ENCODE results near the gene CARD10. TPM values are rescaled to one million over a fixed set of nuclear protein-coding genes. Genes with fewer than 3 reads are reported as not detected.
A peak's percentile ranks its signal among the peaks of the same experiment; 100 is the strongest.

CARD10 gene
- total and polyA plus RNA-seq, 2 of the 13 experiments (the other 11 are each of a cell fraction or from before 2014, with no cell fraction given) = 35.2 to 55.8 TPM

DNA sequence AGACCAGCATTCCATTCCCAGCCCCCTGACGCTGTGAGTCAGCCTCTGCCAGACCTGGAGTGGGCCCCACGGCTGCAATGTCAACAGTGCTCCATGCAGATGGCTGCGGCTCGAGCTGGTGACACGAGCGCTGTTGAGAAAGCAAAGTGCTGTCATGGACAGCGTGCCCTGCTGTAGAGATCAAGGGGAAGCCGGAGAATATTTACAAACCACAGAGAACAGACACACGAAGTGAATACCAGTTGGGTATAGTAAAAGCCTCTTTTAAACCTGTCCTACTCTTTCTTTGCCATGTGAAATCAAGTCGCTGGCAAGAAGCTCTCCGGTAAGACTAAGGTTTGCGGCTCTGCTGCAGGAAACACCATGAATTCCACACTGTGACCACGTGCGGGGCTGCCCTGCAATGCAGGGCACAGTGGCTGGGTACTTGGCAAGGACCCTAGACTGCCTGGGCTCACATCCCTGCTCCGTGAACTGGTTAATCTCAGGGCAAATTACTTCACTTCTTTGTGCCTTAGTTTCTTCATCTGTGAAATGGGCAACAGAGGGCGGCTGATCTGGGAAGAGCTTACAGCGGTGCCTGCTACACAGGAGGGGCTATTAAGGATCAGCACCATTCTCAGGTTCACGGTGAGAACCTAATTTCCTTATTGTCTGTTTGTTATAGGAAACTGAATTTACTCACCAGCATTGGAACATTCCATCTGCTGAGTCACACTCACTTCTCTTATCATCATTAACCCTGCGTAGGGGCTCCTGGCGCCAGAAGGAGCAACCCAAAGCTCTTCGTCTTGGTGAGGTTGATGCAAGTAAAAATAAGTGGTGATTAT is 64.1 kb downstream of the CARD10 start (continued):
- TF ChIP-seq ZFP36 (IDR thresholded peaks at IDR 0.05; ENCODE audit: borderline replicate concordance, low read depth, low read length, partially characterized antibody) (no peak), ADNP (CRISPR knock-in tag; IDR thresholded peaks at IDR 0.05) (no peak), ZNF572 (CRISPR knock-in tag; IDR thresholded peaks at IDR 0.05) (no peak), ZNF12 (CRISPR knock-in tag; IDR thresholded peaks at IDR 0.05) (peak; percentile 50; the same call in 1 of the 2 replicates), POGZ (CRISPR knock-in tag; IDR thresholded peaks at IDR 0.05) (no peak), YEATS4 (CRISPR knock-in tag; IDR thresholded peaks at IDR 0.05; ENCODE audit: borderline replicate concordance) (no peak), ZNF34 (CRISPR knock-in tag; IDR thresholded peaks at IDR 0.05; ENCODE audit: borderline replicate concordance) (no peak), HDAC6 (IDR thresholded peaks at IDR 0.05; ENCODE audit: low read depth, low read length) (no peak), TOPORS (CRISPR knock-in tag; IDR thresholded peaks at IDR 0.05) (no peak), SP5 (CRISPR knock-in tag; IDR thresholded peaks at IDR 0.05; ENCODE audit: borderline replicate concordance, low read depth) (0 out of 2 replicates have a peak, but pooled peaks have one; percentile 34), ZNF180 (CRISPR knock-in tag; IDR thresholded peaks at IDR 0.05; ENCODE audit: borderline replicate concordance, low read depth) (no peak), ZBTB3 (CRISPR knock-in tag; IDR thresholded peaks at IDR 0.05; ENCODE audit: borderline replicate concordance, low read depth) (no peak), ZNF224 (CRISPR knock-in tag; IDR thresholded peaks at IDR 0.05) (no peak)
- TF ChIP-seq, protein P1, sequence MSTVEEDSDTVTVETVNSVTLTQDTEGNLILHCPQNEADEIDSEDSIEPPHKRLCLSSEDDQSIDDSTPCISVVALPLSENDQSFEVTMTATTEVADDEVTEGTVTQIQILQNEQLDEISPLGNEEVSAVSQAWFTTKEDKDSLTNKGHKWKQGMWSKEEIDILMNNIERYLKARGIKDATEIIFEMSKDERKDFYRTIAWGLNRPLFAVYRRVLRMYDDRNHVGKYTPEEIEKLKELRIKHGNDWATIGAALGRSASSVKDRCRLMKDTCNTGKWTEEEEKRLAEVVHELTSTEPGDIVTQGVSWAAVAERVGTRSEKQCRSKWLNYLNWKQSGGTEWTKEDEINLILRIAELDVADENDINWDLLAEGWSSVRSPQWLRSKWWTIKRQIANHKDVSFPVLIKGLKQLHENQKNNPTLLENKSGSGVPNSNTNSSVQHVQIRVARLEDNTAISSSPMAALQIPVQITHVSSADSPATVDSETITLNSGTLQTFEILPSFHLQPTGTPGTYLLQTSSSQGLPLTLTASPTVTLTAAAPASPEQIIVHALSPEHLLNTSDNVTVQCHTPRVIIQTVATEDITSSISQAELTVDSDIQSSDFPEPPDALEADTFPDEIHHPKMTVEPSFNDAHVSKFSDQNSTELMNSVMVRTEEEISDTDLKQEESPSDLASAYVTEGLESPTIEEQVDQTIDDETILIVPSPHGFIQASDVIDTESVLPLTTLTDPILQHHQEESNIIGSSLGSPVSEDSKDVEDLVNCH (CRISPR knock-in tag; IDR thresholded peaks at IDR 0.05) = no peak
- TF ChIP-seq, protein P2, sequence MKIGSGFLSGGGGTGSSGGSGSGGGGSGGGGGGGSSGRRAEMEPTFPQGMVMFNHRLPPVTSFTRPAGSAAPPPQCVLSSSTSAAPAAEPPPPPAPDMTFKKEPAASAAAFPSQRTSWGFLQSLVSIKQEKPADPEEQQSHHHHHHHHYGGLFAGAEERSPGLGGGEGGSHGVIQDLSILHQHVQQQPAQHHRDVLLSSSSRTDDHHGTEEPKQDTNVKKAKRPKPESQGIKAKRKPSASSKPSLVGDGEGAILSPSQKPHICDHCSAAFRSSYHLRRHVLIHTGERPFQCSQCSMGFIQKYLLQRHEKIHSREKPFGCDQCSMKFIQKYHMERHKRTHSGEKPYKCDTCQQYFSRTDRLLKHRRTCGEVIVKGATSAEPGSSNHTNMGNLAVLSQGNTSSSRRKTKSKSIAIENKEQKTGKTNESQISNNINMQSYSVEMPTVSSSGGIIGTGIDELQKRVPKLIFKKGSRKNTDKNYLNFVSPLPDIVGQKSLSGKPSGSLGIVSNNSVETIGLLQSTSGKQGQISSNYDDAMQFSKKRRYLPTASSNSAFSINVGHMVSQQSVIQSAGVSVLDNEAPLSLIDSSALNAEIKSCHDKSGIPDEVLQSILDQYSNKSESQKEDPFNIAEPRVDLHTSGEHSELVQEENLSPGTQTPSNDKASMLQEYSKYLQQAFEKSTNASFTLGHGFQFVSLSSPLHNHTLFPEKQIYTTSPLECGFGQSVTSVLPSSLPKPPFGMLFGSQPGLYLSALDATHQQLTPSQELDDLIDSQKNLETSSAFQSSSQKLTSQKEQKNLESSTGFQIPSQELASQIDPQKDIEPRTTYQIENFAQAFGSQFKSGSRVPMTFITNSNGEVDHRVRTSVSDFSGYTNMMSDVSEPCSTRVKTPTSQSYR (CRISPR knock-in tag; IDR thresholded peaks at IDR 0.05; ENCODE audit: borderline replicate concordance) = peak; percentile 27; the same call in 1 of the 2 replicates
- TF ChIP-seq, protein P3, sequence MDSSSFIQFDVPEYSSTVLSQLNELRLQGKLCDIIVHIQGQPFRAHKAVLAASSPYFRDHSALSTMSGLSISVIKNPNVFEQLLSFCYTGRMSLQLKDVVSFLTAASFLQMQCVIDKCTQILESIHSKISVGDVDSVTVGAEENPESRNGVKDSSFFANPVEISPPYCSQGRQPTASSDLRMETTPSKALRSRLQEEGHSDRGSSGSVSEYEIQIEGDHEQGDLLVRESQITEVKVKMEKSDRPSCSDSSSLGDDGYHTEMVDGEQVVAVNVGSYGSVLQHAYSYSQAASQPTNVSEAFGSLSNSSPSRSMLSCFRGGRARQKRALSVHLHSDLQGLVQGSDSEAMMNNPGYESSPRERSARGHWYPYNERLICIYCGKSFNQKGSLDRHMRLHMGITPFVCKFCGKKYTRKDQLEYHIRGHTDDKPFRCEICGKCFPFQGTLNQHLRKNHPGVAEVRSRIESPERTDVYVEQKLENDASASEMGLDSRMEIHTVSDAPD (CRISPR knock-in tag; IDR thresholded peaks at IDR 0.05) = no peak
- TF ChIP-seq, protein P4, sequence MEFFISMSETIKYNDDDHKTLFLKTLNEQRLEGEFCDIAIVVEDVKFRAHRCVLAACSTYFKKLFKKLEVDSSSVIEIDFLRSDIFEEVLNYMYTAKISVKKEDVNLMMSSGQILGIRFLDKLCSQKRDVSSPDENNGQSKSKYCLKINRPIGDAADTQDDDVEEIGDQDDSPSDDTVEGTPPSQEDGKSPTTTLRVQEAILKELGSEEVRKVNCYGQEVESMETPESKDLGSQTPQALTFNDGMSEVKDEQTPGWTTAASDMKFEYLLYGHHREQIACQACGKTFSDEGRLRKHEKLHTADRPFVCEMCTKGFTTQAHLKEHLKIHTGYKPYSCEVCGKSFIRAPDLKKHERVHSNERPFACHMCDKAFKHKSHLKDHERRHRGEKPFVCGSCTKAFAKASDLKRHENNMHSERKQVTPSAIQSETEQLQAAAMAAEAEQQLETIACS (CRISPR knock-in tag; IDR thresholded peaks at IDR 0.05) = no peak
- TF ChIP-seq, protein P5, sequence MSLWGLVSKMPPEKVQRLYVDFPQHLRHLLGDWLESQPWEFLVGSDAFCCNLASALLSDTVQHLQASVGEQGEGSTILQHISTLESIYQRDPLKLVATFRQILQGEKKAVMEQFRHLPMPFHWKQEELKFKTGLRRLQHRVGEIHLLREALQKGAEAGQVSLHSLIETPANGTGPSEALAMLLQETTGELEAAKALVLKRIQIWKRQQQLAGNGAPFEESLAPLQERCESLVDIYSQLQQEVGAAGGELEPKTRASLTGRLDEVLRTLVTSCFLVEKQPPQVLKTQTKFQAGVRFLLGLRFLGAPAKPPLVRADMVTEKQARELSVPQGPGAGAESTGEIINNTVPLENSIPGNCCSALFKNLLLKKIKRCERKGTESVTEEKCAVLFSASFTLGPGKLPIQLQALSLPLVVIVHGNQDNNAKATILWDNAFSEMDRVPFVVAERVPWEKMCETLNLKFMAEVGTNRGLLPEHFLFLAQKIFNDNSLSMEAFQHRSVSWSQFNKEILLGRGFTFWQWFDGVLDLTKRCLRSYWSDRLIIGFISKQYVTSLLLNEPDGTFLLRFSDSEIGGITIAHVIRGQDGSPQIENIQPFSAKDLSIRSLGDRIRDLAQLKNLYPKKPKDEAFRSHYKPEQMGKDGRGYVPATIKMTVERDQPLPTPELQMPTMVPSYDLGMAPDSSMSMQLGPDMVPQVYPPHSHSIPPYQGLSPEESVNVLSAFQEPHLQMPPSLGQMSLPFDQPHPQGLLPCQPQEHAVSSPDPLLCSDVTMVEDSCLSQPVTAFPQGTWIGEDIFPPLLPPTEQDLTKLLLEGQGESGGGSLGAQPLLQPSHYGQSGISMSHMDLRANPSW (CRISPR knock-in tag; IDR thresholded peaks at IDR 0.05; ENCODE audit: borderline replicate concordance) = no peak

All from HepG2 (cell line).